HepG2 (cell line): Measurements from ENCODE around the gene PIANP. TPM values are rescaled to one million over a fixed set of nuclear protein-coding genes. Genes with fewer than 3 reads are reported as not detected.

Experiments used
- BCLAF1 ChIP-seq: fragments of 450-650 bp; IDR thresholded peaks from 2 replicates; pipeline ENCODE4 v1.6.1; 2017; ENCODE audit warnings: mild to moderate bottlenecking
- HHEX ChIP-seq: IDR thresholded peaks from 2 replicates; pipeline ENCODE4 v1.6.1; 2016; ENCODE audit warnings: control low read depth
- HOXA9 ChIP-seq: sonication (generic); formaldehyde crosslinking; IDR thresholded peaks from 2 replicates; pipeline ENCODE4 v1.8.1; 2022; ENCODE audit warnings: missing genetic modification reagents, mild to moderate bottlenecking, moderate library complexity, borderline replicate concordance
- PATZ1 ChIP-seq: sonication (generic); formaldehyde crosslinking; IDR thresholded peaks from 2 replicates; pipeline ENCODE4 v1.4.0; 2020; ENCODE audit warnings: missing genetic modification reagents
- RELA ChIP-seq: sonication (generic); formaldehyde crosslinking; IDR thresholded peaks from 2 replicates; pipeline ENCODE4 v1.4.0; 2020; ENCODE audit warnings: missing genetic modification reagents
- RFX1 ChIP-seq: fragments of 450-650 bp; IDR thresholded peaks from 2 replicates; pipeline ENCODE4 v1.6.1; 2017
- RORA ChIP-seq: sonication (generic); formaldehyde crosslinking; IDR thresholded peaks from 2 replicates; pipeline ENCODE4 v1.5.0; 2020; ENCODE audit warnings: mild to moderate bottlenecking, missing genetic modification reagents, moderate library complexity
- SCMH1 ChIP-seq: sonication (generic); formaldehyde crosslinking; IDR thresholded peaks from 2 replicates; pipeline ENCODE4 v1.9.0; 2021; ENCODE audit warnings: missing genetic modification reagents, mild to moderate bottlenecking, borderline replicate concordance
- SMAD3 ChIP-seq: sonication (generic); formaldehyde crosslinking; IDR thresholded peaks from 2 replicates; pipeline ENCODE4 v1.4.0; 2020; ENCODE audit warnings: missing genetic modification reagents
- SNAI1 ChIP-seq: sonication (generic); formaldehyde crosslinking; IDR thresholded peaks from 2 replicates; pipeline ENCODE4 v1.5.0; 2020; ENCODE audit warnings: mild to moderate bottlenecking, missing genetic modification reagents, borderline replicate concordance
- SUZ12 ChIP-seq: fragments of 150-350 bp; IDR thresholded peaks from 2 replicates; pipeline ENCODE4 v1.6.1; 2014; ENCODE audit warnings: low read depth, low read length
- TERF1 ChIP-seq: sonication (generic); formaldehyde crosslinking; IDR thresholded peaks from 2 replicates; pipeline ENCODE4 v1.8.0; 2022; ENCODE audit warnings: mild to moderate bottlenecking, missing genetic modification reagents, moderate library complexity
- TFE3 ChIP-seq: IDR thresholded peaks from 2 replicates; pipeline ENCODE4 v1.6.1; 2016
- U2AF2 ChIP-seq: fragments of 200-400 bp; formaldehyde crosslinking; IDR thresholded peaks from 2 replicates; pipeline ENCODE4 v1.6.1; 2017; ENCODE audit warnings: low read depth, mild to moderate bottlenecking, low read length
- ZBTB38 ChIP-seq: sonication (generic); formaldehyde crosslinking; IDR thresholded peaks from 2 replicates; pipeline ENCODE4 v1.5.1; 2020; ENCODE audit warnings: mild to moderate bottlenecking, missing genetic modification reagents
- ZFAT ChIP-seq: sonication (generic); formaldehyde crosslinking; conservative IDR thresholded peaks from 2 replicates; pipeline ENCODE4 v1.8.1; 2023; ENCODE audit warnings: missing genetic modification reagents, inconsistent platforms
- ZFP82 ChIP-seq: sonication (generic); formaldehyde crosslinking; IDR thresholded peaks from 2 replicates; pipeline ENCODE4 v1.5.1; 2020; ENCODE audit warnings: mild to moderate bottlenecking, missing genetic modification reagents, borderline replicate concordance
- ZNF335 ChIP-seq: sonication (generic); formaldehyde crosslinking; IDR thresholded peaks from 2 replicates; pipeline ENCODE4 v1.4.0; 2020; ENCODE audit warnings: missing genetic modification reagents
- ZNF362 ChIP-seq: sonication (generic); formaldehyde crosslinking; IDR thresholded peaks from 2 replicates; pipeline ENCODE4 v1.4.0; 2020; ENCODE audit warnings: missing genetic modification reagents, mild to moderate bottlenecking, borderline replicate concordance
- ZNF530 ChIP-seq: sonication (generic); formaldehyde crosslinking; IDR thresholded peaks from 2 replicates; pipeline ENCODE4 v1.5.0; 2020; ENCODE audit warnings: low read depth, mild to moderate bottlenecking, missing genetic modification reagents
- ZNF569 ChIP-seq: sonication (generic); formaldehyde crosslinking; IDR thresholded peaks from 2 replicates; pipeline ENCODE4 v1.5.0; 2020; ENCODE audit warnings: mild to moderate bottlenecking, missing genetic modification reagents, moderate library complexity, borderline replicate concordance
- polyA plus RNA-seq, 8 experiments: library from polyadenylated mRNA; depleted of rRNA in 3 of 8; stranded (reverse) in 7 of 8; unstranded in 1 of 8; fragments of >200 nt; fragmentation: Illumina TruSeq in 4 of 8; extraction: Trizol in 4 of 8; gene quantifications; 2 replicates each; pipeline versions ENCODE4 v1.2.1 to v1.2.3, GENCODE V29; 2011 to 2016; ENCODE audit warnings: low read depth in 4 of 8, missing spikeins in 1 of 8, mixed read lengths in 1 of 8; ENCODE audit not compliant: insufficient read depth in 1 of 8
- total RNA-seq, 5 experiments: library from RNA; depleted of rRNA; stranded (reverse); fragments of >200 nt; fragmentation: Illumina TruSeq; extraction: Trizol; gene quantifications; 2 replicates each; pipeline ENCODE4 v1.2.3, GENCODE V29; 2016; ENCODE audit warnings: low read depth in 1 of 5

Gene PIANP
- total and polyA plus RNA-seq, 2 of the 13 experiments (the other 11 are each of a cell fraction or from before 2014, with no cell fraction given) = not detected

GRCh38 chr12:6723607-6724408 lies 23.2 kb upstream of the PIANP start, which contains the start of gene COPS7A (continued):
- no peak for TF ChIP-seq BCLAF1
- TF ChIP-seq TFE3 (CRISPR knock-in tag) = peak; percentile 94
- 0 out of 2 replicates have a peak, but pooled peaks have one; percentile 22 for TF ChIP-seq TERF1
- TF ChIP-seq HHEX (CRISPR knock-in tag) = no peak
- no peak for TF ChIP-seq SCMH1
- TF ChIP-seq PATZ1 (CRISPR knock-in tag) = peak; percentile 96
- TF ChIP-seq ZFP82 (CRISPR knock-in tag) = no peak
- TF ChIP-seq SMAD3 = no peak; the same call in 1 of the 2 replicates
- TF ChIP-seq RORA (CRISPR knock-in tag) = no peak
- TF ChIP-seq RELA (CRISPR knock-in tag) = no peak
- TF ChIP-seq ZFAT (CRISPR knock-in tag) = no peak
- TF ChIP-seq SUZ12 = no peak
- peak; percentile 91 for TF ChIP-seq ZBTB38 (CRISPR knock-in tag)
- TF ChIP-seq HOXA9 (CRISPR knock-in tag) = no peak
- peak; percentile 85 for TF ChIP-seq SNAI1 (CRISPR knock-in tag)
- TF ChIP-seq U2AF2 = no peak
- TF ChIP-seq RFX1 = no peak
- no peak for TF ChIP-seq ZNF362
- no peak for TF ChIP-seq ZNF530 (CRISPR knock-in tag)
- TF ChIP-seq ZNF569 = no peak
- peak; percentile 81 for TF ChIP-seq ZNF335 (CRISPR knock-in tag)
